GM12801 (cell line): ENCODE data around the gene NCF4.

Source experiments
- TF ChIP-seq, protein P1 (sequence below): IDR thresholded peaks from one replicate; pipeline ENCODE4 v1.5.1; 2011; ENCODE audit warnings: control low read depth; ENCODE audit not compliant: insufficient read length; ENCODE audit errors: extremely low read depth

The NCF4 gene

GRCh38 chr22:36907253-36908195 is 46.7 kb downstream of the NCF4 start:
- TF ChIP-seq, protein P1, sequence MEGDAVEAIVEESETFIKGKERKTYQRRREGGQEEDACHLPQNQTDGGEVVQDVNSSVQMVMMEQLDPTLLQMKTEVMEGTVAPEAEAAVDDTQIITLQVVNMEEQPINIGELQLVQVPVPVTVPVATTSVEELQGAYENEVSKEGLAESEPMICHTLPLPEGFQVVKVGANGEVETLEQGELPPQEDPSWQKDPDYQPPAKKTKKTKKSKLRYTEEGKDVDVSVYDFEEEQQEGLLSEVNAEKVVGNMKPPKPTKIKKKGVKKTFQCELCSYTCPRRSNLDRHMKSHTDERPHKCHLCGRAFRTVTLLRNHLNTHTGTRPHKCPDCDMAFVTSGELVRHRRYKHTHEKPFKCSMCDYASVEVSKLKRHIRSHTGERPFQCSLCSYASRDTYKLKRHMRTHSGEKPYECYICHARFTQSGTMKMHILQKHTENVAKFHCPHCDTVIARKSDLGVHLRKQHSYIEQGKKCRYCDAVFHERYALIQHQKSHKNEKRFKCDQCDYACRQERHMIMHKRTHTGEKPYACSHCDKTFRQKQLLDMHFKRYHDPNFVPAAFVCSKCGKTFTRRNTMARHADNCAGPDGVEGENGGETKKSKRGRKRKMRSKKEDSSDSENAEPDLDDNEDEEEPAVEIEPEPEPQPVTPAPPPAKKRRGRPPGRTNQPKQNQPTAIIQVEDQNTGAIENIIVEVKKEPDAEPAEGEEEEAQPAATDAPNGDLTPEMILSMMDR, result no peak

- TF ChIP-seq, protein P1, result no peak
These were observed 49.7 kb downstream of the NCF4 start for GRCh38 chr22:36910461-36910860.

GRCh38 chr22:36911887-36912661 is 51.3 kb downstream of the NCF4 start:
- TF ChIP-seq, protein P1, result no peak

DNA sequence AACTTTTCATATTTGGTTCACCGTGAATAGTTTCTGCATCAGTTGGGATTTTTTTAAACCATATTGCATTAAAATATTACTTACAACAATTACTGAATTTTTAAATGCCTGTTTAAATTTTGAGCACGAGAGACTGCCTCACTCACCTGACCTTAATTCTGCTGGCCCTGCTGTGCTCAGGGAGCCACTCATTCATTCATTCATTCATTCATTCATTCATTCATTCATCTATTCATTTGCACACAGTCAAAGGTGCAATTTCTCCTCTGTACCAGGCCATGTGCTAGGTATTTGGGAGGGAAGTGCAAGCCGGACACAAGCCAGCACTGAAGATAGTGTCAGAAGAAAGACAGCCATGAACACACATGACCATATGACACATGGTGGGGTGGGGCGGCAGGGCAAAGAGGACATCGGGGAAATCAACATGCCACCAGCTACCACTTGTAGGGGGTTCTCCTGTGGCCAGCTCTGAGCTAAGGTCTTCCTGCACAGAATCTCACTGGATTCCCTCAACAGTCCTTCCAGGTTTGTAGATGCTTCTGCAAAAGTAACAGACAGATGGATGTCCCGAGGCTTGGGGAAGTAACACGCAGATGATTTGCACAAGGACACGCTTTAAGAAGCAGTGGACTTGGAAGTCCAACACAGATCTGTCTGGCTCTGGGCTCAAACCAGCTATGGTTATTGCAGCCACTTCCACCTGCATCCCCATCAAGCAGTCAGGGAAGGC is 52.1 kb downstream of the NCF4 start:
- TF ChIP-seq, protein P1, result no peak

DNA sequence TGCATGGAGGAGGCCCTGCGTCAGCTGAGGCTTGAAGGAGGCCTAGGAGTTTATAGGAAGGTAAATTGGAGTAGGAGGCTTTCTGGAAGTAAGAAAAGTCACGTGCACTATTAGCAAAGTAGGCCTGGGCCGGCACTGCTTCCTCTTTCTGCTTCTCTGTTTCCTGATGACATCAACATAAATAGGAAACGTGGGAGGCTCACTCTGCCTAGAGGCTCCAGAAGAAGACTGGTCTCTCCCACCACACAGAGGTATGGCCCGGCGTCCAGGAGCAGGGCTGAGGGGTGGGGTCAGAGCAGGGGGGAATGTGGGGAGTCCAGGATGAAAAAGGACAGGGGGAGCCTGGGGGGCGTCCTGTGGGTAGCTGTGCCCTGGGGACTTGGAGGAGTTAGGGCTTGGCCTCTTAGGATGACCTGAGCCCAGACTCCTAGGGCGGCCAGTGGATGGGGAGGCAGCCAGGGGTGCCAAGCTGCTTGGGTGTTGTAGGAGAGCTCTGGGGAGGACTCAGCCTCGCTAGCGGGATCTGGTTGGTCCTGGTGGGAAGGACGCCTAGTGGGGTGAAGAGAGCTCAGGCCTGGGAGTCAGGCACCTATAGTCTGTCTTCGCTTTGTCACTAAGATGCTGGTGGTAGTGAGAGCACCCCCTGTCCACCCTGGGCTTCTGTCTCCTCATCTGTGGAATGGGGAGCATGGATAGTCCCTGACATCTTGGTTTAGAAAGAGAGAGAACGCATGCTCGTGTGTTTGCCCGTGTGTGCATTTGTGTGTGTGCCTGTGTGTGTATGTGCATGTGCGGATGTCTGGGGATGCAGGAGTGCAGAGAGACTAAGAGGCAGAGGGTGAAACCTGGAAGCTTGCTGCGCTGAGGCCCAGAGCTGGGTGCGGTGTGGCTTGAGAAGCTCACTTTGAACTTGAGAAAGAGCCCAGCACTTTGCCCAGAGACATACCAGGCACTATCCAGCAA is 52.9 kb downstream of the NCF4 start, which contains the start of gene CSF2RB:
Gene CSF2RB (plus strand): TSS at position 202 of the 963 bp plus-strand sequence. CDS start 8,580 bp downstream, outside the sequence.
- TF ChIP-seq, protein P1, result no peak

GRCh38 chr22:36914390-36914752 is 53.6 kb downstream of the NCF4 start:
- TF ChIP-seq, protein P1, result no peak
